HG03469 (cell line): Measurements from ENCODE around the gene DENND4A.

Experiments used
- ATAC-seq: cut with Tn5 transposase; IDR thresholded peaks from one replicate; pipeline ENCODE4 v1.9.1; 2021; ENCODE audit warnings: mild to moderate bottlenecking, moderate library complexity, moderate number of reproducible peaks; ENCODE audit not compliant: unreplicated experiment

DENND4A gene

DNA sequence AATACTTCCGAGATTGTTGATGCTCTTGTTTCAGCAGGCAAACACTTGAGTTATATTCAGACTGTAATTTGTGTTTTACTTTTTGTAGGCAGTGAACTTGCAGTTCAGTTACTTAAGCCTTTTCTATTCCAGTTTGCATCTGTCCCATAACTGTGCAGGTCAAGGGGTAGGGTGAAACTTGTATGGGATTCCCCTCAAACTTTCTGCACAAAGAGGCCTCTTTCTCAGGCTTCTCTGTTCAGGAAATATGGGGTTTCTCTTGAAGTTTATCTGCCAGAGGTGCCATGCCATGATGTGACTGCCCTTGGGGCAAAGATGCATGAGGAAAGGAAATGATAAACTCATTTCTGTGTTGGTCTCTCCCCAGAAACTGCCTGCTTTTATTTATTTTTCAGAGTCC is 103.6 kb downstream of the DENND4A start:
- ATAC-seq, result no peak

DNA sequence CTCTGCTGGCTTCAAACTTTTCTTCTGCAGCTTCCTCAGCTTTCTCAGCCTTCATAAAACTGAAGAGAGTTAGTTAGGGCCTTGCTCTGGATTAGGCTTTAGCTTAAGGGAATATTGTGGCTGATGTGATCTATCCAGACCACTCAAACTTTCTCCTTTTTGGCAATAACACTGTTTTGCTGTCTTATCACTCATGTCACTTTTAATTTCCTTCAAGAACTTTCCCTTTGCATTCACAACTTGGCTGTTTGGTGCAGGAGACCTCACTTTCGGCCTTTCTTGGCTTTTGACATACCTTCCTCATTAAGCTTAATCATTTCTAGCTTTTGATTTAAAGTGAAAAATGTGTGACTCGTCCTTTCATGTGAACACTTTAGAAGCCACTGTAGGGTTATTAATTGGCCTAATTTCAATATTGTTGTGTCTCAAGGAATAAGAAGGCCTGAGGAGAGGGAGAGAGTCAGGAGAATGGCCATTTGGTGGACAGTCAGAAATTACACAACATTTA is 109.6 kb downstream of the DENND4A start:
- ATAC-seq, result no peak

DNA sequence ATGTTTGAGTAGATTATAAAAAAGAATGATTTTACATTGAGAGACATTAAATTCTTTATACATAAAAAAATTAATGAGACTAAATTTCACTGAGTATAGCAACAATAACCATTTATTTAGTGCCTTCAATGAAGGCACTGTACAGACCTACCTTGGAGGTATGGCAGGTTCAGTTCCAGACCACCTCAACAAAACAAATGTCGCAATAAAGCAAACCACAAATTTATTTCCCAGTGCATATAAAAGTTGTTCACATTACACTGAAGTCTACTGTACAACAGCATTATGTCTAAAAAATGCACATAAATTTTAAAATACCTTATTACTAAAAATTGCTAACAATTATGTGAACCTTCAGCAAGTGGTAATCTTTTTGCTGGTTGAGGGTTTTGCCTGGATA is 111.5 kb downstream of the DENND4A start:
- no peak for ATAC-seq

DNA sequence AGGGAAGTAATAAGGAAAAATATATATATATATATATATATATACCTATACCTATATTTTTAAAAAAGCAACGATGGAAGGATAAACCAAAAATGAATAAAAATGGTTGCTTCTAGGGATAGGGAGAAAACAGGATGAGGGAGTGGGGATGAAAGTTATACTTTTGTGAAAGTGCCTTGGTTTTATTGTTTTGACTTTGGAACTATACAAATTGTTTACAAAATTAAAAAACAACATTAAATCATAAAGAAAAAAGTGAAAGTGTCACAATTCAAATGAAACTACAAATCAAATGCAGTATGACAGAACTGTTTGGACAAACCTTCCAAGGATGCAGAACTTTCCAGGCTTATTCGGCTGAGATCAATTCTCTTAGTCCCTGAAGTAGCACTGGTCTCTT is 116.0 kb downstream of the DENND4A start:
- no peak for ATAC-seq

DNA sequence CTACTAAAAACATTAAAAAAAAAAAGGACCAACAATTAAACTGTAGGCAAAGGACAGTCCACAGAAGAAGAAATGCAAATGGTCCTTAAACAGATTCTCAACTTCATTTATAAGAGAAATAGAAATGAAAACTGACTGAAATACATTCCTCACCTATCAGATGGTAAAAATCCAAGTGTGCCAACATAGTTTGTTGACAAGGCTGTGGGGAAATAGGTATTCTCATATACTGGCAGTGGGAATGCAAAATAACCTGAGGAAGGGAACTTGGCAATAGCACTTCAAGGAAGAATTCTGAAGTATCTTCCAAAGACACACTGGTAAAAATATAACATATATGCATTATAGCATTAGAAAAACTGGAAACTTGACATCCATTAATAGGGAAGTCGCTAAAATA is 116.5 kb downstream of the DENND4A start:
- ATAC-seq, result no peak

DNA sequence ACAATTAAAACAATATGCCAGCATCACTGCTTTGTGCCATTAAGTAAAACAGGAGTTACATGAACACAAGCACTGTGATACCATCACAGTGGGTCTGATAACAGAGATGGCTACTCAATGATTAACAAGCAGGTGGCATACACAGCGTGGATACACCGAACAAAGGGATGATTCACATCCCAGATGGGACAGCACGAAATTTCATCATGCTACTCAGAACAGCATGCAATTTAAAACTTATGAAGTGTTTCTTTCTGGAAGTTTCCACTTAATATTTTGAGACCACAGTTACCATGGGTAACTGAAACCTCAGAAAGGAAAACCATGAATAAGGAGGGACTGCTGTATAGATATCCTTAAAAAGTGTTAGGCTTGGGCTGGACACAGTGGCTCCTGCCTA is 125.8 kb downstream of the DENND4A start:
- no peak for ATAC-seq

DNA sequence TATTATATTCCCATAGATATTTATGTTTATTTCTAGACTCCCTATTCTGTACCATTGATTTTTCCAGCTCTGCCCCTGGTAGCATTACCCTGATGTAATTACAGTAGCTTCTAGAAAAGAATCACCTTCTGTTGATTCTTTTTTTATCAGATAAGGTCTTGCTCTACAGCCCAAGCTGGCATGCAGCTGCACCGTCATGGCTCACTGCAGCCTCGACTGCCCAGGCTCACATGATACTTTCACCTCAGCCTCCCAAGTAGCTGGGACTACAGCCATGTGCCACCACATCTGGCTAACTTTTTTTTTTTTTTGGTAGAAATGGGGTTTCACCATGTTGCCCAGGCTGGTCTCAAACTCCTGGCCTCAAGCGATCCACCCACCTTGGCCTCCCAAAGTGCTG is 128.6 kb downstream of the DENND4A start:
- ATAC-seq, result no peak

DNA sequence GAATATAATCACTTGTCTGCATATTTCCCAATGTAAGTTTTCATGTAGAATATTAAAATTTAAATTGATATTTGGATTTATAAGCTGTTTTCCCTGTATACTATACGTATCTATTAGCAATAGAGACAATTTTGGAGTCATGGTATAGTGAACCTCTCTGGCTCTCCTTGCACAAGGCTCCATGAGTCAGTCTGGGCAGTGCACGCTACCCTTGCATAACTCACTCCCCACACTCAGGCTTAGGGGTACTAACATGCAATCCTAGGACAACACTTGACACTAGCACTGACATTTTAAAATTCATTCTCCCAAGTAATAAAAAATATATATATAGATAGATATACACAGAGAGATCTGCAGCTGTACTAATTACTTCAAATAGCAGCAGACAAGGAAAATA is 131.2 kb downstream of the DENND4A start:
- ATAC-seq, result no peak

DNA sequence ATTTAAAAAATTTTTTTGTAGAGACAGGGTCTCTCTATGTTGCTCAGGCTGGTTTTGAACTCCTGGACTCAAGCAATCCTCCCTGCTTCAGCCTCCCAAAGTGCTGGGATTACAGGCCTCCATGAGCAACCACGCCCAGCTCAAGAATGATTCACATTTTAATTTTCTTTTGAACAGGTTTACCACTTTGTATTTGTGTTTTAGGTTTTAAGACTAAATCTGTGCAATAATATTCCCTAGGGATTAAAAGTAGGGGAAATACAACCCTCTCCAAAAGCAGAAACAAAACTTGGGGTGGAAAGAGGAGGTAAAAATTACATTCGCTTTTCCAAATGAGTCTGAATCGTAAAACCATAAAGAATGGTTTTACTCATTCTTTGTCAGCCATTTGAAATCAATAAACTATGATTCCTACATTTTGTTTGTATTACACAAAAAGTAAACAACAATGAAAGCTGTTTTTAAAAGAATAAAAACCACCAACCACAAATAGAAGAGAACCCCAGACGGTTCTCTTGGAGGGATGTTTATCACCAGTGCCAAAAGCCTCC is 132.5 kb downstream of the DENND4A start:
- no peak for ATAC-seq

DNA sequence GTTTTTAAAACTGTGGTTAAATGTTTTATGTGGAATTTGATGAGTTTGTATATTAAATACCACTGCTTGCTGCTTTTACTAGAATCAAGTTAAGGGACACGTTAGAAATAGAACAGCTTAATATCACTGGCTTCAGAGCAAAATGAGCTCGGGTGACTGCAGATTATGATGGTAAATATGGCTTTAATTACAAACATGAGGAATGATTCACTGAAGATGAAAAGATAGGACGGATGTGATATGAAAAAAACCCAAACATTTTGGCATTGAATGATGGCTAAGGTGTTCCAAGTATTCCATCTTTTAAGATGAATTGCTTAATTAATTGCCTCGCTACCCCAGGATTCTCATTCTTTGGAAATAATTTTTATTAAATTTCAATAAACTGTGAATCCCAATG is 136.6 kb downstream of the DENND4A start:
- no peak for ATAC-seq

DNA sequence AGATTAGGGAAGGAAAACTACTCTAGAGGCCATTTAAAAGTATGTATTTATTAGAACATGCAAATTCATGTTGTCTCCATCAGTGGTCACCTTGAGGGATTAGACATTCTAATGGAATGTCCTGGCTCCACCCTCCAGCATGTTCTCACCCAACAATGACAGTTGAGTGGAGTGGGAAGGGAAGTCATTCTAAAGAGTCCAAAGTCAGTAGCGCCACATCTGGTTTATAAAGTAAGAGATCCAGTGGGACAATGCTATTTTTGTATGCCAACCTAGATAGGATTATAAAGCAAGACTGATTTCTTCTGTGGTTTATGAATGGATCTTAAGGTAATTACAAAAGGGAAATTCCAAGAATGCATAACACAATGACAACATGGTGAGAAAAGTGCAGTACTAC is 137.1 kb downstream of the DENND4A start:
- no peak for ATAC-seq

DNA sequence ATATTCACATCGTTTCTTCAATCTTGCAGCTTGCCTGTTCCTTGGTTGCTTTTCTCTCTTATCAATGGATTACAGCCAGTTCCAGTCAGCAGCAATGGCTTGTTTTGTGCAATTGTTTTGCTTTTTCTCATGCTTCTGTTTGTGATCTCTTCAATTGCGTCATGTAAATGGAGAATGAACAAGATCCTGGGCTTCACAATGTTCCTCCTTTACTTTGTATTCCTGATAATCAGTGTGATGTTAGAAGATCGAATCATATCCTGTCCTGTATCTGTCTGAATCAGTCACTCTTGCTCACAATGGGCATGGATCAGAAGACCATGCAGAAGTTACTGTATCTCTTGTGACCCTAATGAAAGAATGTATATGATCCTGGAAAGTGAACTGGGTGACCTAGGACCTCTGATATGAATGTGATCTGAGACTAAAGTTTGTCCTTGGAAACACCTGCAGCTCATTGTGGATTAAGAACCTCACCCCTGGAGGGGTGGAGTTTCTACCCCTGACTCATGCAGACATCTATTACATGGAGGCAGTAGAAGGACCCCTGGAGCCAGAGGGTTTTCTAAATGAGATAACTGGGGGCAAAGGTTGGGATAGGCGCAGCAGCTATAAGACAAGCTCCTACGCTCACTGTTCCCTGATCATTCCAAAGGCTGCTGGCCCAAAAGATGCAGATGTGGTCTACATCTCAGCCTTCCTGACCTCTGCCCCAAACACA is 138.1 kb downstream of the DENND4A start:
- no peak for ATAC-seq

DNA sequence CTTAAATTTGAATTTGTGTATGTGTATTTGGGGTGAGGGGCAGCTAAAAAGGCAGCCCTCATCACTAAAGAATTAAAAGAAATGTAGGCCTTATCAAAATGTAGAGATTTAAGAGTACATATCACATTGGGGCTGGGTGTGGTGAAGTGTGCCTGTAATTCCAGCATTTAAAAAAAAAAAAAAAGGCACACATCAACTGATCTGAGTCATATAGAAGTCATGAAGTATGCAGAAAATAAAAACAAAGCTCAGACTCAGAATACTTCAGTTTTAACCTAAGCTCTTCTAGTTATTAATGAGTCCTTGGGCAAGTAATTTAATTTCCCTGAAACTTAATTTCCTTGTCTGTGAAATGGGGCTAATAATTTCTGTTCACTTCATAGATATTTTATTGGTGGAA is 138.8 kb downstream of the DENND4A start:
- ATAC-seq, result no peak

DNA sequence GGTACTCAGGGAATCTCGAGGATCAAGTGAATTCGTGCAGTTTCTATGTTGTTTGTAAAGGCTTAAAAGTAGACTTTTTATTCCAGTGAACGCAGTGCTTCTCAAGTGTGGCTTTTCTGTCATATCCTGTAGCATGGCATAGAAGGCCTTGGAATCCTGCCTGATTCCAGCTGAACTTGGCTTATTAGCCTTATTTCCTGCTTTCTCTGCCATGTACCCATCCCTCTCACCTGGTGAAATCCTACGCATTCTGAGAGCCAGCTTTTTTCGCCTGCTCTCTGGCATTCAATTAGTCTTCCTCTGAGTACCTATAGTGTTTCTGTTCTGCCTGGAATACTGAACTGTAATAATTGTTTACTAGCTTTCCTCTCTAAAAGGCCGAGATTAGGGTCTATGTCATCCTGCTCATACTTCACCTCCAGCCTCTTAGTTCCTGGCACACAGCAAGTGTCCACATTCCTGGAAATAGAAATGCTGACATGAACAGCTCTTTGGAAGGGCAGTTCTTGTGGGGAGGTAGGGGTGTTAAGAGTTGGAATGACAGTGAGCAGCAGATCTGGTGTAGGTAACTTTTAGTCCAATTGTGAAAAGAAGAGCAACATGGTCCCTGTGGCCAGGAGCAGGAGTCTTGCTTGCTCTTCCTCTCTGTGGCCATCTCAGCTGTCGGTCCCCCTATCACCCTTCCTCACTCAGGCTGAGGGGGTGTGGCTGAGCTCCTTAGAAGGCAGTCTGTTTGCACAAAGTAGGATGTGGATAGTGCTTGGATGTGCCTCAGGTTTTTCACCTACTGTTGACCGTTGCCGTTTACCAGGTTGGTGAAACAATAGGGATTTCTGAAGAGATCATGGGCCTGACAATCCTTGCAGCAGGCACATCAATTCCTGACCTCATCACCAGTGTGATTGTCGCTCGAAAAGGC is 140.0 kb downstream of the DENND4A start:
- ATAC-seq, result no peak

DNA sequence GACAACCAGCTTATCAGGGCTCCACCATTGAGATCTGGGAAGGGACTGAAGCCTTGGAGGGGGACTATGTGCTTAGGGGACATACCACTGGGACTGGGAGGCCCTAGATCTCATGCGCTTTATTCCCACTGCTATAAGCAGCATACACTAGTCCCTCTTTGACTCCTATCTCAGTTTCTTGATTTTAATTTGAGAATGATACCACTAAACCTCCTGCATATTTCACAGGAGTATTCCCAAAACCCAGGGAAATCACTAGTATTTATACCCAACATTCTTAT is 141.1 kb downstream of the DENND4A start:
- no peak for ATAC-seq

DNA sequence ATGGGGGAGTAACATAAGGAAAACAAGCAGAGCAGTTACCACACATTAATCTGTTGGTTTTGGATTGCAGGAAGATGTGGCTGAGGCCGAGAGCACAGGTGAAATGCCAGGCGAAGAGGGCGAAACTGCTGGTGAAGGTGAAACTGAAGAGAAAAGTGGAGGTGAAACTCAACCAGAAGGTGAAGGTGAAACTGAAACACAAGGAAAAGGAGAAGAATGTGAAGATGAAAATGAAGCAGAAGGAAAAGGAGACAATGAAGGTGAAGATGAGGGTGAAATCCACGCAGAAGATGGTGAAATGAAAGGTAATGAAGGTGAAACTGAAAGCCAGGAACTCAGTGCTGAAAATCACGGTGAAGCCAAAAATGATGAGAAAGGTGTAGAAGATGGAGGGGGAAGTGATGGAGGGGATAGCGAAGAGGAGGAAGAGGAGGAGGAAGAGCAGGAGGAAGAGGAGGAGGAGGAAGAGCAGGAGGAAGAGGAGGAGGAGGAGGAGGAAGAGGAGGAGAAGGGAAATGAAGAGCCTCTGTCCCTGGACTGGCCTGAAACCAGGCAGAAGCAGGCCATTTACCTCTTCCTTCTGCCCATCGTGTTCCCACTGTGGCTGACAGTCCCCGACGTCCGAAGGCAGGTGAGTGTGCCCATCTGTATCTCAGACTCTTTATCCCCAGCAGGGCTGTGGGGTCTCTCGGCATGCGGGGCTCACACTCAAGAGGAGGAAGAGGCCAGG is 141.6 kb downstream of the DENND4A start:
- no peak for ATAC-seq

DNA sequence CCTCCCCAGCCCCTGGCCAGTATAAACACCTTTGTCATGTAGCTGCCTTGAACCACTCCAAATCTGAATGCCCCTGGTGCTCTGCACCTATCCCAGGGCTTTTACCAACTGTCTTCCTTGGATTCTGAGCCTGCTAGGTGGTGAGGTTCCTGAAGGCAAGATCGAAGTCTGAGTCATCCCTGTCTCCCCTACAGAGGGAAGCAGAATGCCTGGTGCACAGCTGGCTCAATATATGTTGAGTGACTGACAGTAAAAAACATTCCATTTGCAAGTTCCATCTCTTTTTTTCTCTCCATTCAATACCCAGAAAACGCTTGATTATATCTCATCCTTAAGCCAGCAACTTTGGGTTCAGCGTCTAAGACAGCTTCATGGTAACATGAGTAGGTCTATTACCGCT is 145.6 kb downstream of the DENND4A start:
- no peak for ATAC-seq

DNA sequence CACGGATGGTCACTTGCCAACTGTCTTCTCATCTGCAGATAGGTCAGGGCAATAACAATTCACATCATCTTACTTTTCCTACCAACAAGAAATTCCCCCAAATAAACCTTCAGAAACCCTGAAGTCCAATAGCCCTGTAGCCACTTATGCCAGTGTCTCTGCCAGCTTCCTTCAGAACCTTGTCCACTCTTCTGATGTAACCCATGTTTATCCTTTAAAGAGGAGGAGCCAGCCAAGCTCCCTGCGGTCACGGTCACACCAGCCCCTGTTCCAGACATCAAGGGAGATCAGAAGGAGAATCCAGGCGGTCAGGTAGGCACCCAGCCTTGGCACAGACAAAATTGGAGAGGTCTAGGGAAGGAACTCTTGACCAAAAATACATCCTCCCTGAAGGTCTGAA is 146.7 kb downstream of the DENND4A start:
- no peak for ATAC-seq

DNA sequence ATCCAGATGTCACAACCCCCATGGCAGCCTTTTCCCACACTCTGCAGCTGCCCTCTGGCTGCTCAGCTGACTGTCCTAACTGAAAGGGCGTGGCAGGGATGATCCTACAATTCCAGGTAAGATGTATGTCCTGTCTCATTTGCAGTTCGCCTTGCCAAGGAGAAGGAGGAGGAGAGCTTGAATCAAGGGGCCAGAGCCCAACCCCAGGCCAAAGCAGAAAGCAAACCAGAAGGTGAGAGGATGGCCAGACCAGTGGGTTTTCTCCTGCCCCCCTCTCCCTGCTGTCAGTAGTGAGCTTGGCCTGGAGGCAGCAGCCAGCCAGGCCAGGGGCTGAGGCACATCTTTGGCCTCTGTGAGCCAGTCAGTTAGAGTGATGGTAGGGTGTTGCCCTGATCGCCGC is 147.8 kb downstream of the DENND4A start:
- no peak for ATAC-seq

DNA sequence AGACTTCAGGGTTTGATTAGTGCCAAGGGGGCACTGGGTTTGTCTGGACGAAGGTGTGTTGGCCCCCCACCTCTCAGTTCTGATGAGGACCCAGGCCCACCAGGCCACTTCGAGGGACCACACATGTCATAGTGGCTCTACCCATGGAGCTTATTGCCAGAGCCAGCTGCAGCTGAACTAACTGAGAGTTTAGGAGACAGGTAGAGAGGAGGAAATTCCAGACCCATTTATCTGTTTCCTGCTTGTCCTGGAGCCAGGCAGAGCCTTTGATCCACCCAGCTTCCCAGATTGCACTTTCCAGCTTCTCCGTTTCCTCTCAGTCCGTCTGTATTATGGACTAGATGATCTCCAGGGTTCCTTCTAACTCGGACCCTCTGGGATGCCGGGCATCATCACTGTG is 149.5 kb downstream of the DENND4A start:
- no peak for ATAC-seq

DNA sequence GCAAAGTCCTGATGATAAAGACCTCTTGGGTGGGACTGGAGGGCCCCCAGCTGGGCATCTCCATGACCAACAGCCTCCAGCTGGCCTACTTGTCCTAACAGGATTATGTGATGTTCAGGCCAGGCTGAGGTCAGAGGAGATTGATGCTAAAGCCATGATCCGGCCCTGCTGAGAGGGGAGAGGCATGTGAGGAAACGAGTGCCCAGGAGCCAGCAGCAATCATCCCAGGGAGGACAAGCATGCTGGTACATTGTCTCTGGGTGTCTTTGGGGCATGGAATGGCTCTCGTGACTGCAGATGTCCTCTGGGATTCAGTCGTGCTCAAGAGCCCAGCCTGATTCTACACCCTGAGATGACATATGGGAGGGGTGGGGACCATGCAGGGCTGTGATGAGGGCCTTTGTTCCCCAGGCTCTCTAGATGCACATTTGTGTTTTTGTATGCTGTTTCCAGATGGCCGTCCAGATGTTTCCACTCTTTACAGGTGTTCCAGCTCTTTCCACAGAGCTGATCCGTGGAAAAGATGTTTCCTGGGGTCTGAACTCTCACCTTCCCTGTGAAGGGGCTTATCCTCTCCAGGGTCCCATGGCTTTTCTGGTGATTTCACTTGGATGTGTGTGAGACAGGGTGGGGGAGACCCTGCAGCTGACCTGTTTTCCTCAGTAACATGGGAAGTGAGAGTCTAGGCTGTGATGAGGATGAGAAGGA is 150.2 kb downstream of the DENND4A start:
- no peak for ATAC-seq
